HG03095 (cell line): ENCODE data around the gene GPX7.
"Not testable (repeated sequence)": the region's sequence is repeated elsewhere in the genome, so short reads cannot be mapped to it uniquely, and the experiment has no call there.

Experiments used
- ATAC-seq: cut with Tn5 transposase; IDR thresholded peaks from one replicate; pipeline ENCODE4 v1.9.1; 2021; ENCODE audit warnings: moderate library complexity; ENCODE audit not compliant: unreplicated experiment

Gene GPX7

DNA sequence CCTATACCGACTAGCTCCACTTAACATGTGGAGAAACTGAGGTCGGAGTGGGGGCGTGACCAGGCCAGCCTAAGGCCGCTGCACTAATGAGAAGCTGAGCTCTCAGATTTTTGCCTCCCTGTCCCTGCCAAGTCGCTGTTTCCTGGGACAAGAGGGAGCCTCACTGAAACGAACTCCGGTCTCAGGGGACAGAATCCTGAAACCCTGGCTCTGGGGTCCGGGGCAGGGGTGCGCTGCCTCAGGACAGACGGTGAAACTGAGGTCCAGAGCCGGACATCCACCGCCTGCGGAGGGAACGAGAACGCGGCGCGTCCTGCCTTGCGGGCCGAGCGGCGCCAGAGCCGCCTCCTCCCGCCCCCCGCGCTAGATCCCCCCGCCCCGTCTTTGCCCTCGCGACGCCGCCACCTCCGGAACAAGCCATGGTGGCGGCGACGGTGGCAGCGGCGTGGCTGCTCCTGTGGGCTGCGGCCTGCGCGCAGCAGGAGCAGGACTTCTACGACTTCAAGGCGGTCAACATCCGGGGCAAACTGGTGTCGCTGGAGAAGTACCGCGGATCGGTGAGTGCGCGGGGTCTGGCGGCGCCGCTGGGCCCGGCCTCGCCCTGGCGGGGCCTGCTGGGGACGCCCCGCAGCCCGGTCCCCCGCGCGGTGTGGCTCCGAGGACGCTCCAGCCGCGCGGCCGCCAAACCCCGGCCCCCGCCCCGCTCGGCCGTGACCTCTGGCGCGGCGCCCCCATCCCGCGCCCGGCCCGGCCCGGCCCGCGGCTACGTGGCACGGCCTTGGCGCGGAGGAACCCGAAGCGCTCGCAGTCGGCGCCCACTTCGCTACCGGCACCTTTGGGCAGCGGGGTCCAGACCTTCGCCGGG, at the start of gene GPX7:
TSS of gene GPX7 (plus strand) at position 381 of the 865 bp plus-strand sequence. CDS start at position 420, 39 bp downstream.
- no peak for ATAC-seq

DNA sequence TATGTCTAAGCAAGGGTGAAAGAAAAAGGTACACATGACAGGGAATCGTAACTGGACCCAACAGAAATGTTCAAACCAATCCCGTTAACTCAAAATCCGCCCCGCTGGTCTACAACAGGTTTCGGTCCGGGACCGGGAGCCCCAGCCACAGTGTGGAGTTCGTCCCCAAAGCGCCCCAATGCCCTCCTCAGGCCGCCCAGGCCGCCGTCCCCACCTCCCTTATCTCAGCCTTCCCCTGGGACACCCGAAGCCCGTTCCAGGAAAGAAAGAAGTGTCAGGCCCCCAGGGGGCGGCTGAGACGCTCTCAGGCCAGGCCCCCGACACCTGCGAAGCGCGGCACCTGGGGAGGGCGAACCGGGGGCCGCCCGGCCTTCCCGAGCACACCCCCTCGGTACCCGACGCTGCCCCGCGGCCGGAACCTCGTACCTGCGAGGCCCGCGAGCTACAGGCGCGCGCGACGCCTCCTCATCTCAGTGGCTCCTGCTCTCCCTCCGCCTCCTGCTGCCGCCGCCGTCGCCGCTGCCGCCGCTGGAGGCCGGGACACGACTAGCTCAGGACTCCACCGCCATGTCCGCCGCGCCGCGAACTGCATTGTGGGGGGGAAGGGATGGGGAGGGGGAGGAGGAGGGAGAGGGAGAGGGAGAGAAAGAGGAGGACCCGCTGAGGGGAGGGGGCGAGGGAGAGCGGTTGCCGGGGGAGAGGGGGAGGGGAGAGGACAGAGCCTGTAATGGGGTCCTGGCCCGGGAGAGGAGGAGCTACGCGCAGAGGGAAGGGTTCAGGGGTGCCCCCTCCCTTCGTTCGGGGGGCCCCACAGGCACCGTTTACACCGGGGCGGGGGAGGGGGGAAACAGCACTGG, 49.4 kb upstream of the GPX7 start, which contains the start of gene TUT4:
TSS of gene TUT4 (minus strand) at position 588 of the 857 bp plus-strand sequence. CDS start 26,812 bp downstream, outside the sequence.
- ATAC-seq, result peak; percentile 33

DNA sequence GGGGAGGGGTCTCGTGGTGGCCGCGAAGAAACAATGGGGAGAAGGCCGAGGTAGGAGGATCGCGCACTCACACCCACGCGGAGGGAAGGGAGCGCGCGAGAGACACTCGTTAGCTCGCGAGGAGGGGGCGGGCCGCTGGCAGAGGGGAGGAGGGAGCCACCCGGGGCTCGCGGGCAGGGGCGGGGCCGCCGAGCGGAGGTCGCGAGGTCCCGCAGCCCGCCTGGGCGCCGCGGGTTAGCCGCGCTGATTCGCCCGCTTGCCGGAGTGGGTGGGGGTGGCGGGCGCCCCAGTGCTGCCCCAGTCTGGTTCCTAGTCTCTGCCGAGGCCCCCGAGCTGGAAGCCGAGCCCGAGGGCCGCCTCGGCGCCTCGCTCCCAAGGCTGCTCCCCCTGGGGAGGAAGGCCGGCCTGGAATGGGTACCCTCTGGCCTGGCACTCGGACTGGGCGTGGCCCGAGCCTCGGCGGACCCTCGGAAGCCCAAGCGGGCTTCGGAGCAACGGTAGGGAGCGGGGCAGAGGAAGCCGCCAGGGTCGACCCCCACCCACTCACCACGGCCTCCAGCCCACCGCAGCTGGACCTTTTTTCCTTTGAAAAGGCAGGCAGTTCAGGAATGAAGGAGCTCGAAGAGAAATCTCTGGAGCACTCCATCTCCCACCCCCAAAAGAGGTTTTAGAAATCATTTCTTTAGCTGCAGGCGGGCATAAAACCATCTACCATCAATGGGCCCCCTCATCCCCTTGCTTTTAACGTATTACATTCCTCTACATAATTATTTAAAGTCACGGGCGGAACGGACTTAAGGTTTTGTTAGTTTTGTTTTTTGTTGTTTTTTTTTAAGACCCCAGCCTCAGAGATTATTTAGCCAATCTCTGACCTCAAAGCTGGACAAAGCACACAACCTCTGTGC, 48.6 kb upstream of the GPX7 start:
- ATAC-seq, result peak; percentile 51

DNA sequence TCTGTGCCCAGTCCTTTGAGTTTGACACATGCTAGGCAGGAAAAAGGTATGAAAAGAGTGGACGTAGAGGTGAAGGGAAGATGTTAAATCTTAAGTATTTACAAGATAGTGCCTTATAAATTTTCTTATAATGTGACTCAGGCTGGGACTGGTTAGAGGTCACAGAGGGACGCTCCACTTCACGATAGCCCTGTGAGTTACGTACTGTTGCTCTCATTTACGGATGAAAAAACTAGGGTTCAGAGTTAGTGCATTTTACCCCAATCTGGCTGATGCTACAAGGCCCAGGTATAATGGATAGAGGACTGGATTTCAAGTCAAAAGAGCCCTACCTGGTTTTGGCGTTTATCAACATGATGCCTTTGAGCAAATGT, 47.9 kb upstream of the GPX7 start:
- no peak for ATAC-seq

DNA sequence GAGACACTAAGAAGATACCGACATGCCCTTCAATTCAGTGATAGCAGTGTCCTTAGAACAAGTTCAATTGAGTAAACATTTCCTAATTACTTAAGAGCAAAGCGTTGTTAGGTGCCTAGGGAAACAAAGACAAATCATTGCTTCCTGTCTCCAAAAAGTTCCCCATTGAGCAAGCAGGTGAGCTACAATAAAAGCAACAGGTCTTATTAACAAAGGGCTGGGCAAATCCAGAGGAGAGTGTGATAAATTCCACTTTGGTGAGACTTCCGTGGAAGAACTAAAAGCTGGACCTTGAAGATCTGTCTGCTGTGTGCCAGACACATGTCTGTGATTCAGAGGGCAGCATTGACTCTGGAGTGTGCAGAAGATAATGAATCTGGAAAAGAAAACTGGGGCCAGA, 47.4 kb upstream of the GPX7 start:
- ATAC-seq, result no peak

- no peak for ATAC-seq
Observed at GRCh38 chr1:52556641-52557360, 45.4 kb upstream of the GPX7 start.

DNA sequence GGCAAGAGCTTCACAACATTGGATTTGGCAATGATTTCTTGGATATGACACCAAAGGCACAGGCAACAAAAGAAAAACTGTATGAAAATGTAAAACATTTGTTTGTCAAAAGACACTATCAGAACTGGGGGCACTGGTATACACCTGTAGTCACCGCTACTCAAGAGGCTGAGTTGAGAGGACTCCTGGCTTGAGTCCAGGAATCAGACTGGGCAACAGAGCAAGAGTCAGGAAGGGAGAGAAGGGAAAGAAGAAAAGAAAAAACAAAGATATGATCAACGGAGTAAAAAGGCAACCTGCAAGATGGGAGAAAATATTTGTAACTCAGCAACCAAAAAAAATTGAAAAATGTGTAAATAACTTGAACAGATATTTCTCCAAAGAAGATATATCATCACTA, 43.2 kb upstream of the GPX7 start:
- no peak for ATAC-seq

- no peak for ATAC-seq
Observed at GRCh38 chr1:52559875-52560274, 42.3 kb upstream of the GPX7 start.

DNA sequence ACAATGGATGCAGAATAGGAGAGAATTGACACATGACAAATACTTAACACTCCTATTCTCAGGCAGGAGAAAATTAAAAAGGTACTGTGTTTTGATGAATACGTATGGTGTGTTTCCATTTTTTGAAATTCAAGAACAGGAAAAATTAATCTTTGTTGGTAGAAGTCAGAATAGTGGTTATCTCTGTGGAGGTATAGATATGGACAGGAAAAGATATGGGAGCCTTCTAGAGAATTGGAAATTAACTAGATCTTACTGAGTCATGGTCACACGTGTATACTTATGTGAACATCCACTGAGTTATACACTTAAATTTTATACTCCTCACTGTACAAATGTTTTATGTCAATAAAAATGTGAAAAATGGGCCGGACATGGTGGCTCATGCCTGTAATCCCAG, 39.4 kb upstream of the GPX7 start:
- no peak for ATAC-seq

GRCh38 chr1:52567943-52568342, 34.2 kb upstream of the GPX7 start:
- ATAC-seq, result no peak

- no peak for ATAC-seq
Observed at GRCh38 chr1:52569449-52570210, 32.5 kb upstream of the GPX7 start.

DNA sequence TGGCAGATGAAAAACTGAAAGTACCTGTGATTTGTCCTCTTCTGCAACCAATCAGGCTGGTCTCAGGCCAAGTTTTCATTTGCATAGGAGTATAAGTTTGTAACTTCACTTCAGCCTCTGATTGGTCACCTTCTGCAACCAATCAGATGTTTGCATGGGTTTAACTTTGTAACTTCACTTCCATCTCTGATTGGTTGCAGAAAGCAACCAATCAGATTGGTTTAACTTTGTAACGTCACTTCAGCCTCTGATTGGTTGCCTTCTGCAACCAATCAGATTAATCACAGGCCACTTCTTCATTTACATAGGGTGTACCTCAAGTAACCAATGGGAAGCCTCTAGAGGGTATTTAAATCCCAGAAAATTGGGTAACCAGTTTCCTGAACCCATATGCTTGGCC, 30.4 kb upstream of the GPX7 start:
- ATAC-seq, result no peak

- ATAC-seq, result no peak
Observed at GRCh38 chr1:52572387-52572786, 29.8 kb upstream of the GPX7 start.

GRCh38 chr1:52574594-52574993, 27.6 kb upstream of the GPX7 start:
- ATAC-seq, result no peak

DNA sequence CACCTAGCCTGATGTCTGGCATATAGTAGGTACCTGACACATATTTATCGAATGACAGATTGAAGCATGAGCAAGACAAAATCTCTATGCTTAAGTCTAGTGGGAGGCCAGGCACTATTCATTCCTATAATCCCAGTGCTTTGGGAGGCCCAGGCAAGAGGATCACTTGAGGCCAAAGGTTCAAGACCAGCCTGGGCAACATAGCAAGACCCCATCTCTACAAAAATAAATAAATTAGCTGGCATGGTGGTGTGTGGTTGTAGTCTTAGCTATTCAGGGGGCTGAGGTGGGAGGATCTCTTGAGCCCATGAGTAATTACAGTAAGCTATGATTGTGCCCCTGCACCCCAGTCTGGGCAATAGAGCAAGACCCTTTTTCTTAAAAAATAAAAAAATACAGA, 26.1 kb upstream of the GPX7 start:
- no peak for ATAC-seq

DNA sequence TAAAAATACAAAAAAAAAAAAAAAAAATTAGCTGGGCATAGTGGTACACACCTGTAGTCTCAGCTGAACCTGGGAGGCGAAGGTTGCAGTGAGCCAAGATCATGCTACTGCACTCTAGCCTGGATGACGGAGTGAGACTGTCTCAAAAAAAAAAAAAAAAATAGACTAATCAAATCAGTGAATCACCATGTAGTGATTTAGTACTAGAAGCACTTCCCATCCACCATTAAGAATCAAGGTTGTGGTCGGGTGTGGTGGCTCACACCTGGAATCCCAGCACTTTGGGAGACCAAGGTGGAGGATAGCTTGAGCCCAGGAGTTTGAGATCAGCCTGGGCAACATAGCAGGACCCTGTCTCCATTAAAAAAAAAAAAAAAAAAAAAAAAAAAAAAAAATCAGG, 24.1 kb upstream of the GPX7 start:
- ATAC-seq, result not testable (repeated sequence)

- no peak for ATAC-seq
Observed at GRCh38 chr1:52579415-52579814, 22.8 kb upstream of the GPX7 start.

DNA sequence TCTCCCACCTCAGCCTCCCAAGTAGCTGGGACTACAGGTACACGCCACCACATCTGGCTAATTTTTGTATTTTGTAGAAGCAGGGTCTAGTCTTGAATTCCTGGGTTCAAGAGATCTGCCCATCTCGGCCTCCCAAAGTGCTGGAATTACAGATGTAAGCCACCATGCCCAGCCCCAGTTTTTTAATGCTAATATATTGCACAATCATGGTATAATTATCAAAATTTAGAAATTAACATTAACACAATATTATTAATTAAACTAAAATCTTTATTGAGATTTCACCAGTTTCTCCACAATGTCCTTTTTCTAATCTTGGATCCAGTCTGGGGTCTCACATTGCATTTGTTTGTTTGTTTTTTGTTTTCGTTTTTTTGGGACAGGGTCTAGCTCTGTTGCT, 21.9 kb upstream of the GPX7 start:
- no peak for ATAC-seq

DNA sequence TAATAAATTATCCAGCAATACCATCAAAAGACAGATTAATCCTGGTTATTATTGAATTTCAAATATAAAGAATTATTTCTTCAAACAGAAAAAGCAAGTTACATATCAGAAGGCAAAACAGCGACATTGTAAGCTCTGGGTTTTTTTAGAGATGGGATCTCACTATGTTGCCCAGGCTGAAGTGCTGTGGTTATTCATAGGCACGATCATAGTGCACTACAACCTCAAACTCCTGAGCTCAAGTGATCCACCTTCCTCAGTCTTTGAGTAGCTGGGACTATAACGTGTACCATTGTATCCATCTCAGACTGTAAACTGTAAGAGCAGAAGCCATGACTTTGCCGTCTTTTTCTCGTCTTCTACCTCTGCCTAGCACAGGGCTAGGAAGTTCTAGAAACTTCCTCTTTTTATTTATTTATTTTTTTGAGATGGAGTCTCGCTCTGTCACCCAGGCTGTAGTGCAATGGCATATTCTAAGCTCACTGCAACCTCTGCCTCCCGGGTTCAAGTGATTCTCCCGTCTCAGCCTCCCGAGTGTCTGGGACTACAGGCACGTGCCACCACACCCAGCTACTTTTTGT, 20.0 kb upstream of the GPX7 start:
- ATAC-seq, result no peak
